Ishikawa (cell line): ENCODE results near the gene LDLRAP1.

Source experiments
- EP300 ChIP-seq: IDR thresholded peaks from 2 replicates; pipeline ENCODE4 v1.6.1; 2012; ENCODE audit warnings: borderline replicate concordance
- NFIC ChIP-seq: IDR thresholded peaks from 2 replicates; pipeline ENCODE4 v1.6.1; 2012
- REST ChIP-seq: IDR thresholded peaks from 2 replicates; pipeline ENCODE4 v1.6.1; 2012; ENCODE audit warnings: low read depth, mild to moderate bottlenecking
- TEAD4 ChIP-seq: IDR thresholded peaks from 2 replicates; pipeline ENCODE4 v1.6.1; 2012

GRCh38 chr1:25540750-25541342 lies 2.6 kb upstream of the LDLRAP1 start:
- no peak for TF ChIP-seq NFIC
- no peak for TF ChIP-seq EP300
- TF ChIP-seq TEAD4: no peak
- TF ChIP-seq REST: no peak
